GM18907 (cell line): Measurements from ENCODE around the gene MPDU1.
"Not testable (repeated sequence)": the region's sequence is repeated elsewhere in the genome, so short reads cannot be mapped to it uniquely, and the experiment has no call there.

Experiments
- ATAC-seq: cut with Tn5 transposase; IDR thresholded peaks from one replicate; pipeline ENCODE4 v1.9.1; 2021; ENCODE audit warnings: mild to moderate bottlenecking, moderate library complexity; ENCODE audit not compliant: unreplicated experiment

MPDU1 gene

DNA sequence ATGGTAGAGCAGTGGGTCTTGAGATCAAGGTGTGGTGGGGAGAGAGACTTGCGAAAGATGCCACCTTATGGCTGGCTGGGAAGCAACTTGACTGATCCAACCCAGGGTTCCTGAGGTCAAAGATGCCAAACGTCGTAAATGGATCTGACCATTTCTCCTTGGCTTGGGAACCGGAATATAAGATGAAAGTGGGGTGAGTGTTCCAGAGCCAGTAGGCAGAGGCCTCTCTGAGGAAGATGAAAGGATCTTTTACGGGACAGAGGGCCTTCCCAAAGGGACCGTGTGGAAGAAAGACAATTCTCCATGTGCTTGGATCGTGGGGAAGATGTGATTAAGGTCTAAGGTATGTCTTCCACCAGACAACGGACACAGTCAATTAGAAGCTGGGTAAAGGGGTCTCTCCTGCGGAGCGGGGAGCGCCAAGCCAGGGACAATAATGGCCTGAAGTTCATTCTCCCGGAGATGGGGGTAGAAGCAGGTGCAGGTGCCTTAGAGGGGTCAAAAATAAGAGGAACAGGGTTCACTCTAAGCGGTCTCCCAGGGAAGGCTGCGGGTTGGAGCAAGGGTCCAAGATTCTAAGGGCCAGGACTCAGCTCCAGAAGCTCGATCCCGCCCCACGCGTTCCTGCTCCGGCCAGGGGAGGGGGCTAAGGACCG lies 30.2 kb downstream of the MPDU1 start:
- no peak for ATAC-seq

DNA sequence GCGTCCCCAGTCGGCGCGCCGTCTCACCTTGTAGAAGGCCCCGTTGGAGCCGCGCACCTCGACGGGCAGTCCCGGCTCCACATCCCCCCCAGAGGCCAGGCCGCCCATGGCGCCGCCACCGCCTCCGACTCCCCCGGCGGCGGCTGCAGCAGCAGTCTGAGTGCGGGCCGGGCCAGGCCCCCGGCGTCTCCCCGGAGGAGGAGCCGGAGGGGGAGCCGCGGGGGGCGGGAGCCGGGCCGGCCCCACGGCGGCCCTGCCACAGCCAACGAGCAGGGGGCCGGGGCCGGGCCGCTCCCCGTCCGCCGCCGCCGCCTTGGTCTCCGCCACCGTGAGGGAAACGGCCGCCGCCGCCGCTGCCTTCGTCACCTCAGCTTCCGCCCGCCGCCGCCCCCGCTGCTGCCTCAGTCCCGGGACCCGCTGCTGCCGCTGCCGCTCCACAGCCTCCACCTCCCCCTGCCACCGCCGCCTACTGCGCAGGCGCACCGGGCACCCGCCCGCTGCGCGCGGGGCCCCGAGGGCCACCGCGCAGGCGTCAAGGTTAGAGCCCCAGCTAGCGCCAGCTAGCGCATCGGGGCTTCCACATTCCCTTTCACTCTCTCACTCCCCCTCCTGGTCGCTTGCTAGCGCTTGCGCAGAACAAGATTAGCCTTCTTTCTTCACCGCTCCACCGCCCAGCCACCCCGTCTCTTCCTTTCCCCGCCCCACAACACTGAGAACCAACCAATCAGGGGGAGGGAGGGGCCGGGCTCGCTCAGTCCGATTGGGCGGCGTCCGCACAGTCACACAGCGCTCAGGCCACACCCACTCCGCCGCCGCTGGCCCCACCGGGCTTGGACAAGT lies 31.0 kb downstream of the MPDU1 start, which contains the start of gene FXR2:
Gene FXR2, minus strand, starts transcription at position 473 of the 840 bp plus-strand sequence. Its CDS starts 365 bp downstream, at position 108.
- ATAC-seq = peak; percentile 85

DNA sequence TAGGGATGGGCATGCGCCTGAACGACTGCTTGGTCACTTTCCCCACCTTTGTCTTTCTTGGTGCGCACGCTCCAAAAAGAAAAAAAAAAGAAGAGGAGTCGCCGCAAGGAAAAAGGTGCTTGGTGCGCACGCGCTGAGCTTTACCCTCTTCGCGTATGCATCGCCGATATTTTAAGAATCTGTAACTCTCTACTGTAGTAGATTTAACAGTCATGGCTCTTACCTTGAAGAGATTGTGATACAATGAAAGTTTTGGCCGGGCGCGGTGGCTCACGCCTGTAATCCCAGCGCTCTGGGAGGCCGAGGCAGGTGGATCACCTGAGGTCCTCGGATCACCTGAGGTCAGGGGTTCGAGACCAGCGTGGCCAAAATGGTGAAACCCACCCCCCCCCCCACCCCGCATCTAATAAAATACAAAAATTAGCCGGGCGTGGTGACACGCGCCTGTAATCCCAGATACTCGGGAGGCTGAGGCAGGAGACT lies 31.7 kb downstream of the MPDU1 start:
- ATAC-seq = no peak

- no peak for ATAC-seq
Measured at GRCh38 chr17:7618608-7619007, 35.0 kb downstream of the MPDU1 start.

GRCh38 chr17:7620835-7621234 lies 37.2 kb downstream of the MPDU1 start:
- ATAC-seq = no peak

- no peak for ATAC-seq
Measured at GRCh38 chr17:7623661-7624060, 40.0 kb downstream of the MPDU1 start.

DNA sequence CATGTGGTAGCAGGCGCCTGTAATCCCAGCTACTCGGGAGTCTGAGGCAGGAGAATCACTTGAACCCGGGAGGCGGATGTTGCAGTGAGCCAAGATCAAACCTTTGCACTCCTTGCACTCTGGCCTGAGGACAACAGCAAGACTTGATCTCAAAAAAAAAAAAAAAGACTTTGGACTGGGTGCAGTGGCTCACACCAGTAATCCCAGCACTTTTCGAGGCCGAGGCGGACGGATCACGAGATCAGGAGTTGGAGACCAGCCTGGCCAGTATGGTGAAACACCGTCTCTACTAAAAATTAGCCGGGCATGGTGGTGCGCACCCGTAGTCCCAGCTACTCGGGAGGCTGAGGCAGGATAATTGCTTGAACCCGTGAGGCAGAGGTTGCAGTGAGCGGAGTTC lies 42.1 kb downstream of the MPDU1 start:
- not testable (repeated sequence) for ATAC-seq

DNA sequence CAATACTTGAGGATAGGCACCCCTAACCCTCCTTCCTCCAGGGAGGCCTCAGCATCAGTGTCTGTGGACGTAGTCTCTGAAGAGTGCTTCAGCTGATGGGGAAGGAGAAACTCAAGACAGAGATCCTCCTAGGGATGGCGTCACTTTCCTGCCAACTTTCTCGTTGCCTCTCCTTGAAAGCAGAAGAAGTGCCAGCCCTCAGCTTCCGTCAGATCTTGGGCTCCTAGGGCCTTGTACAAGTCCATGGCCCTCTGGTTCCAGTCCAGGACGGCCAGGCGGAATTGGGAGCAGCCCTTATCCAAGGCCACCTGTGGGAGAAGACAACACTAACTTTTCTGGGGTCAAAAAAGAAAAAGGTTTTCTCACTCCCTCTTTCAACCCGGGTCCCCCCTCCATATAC lies 42.7 kb downstream of the MPDU1 start:
- ATAC-seq = no peak

DNA sequence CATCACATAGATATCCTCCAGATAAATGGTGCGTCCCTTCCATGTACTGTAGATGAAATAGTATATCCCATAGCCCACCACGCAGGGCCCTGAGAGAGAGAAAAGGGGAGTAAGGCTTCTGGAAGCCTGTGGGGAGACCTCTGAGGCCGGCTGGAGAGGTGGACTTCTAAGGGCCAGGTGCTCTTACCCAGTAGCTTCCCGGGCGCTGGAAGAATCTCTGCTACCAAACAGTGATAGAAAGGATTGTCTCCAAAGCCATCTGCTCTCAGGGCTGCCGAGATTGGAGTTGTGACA lies 43.3 kb downstream of the MPDU1 start:
- no peak for ATAC-seq

- ATAC-seq = peak; percentile 82
Measured at GRCh38 chr17:7627250-7628121, 43.8 kb downstream of the MPDU1 start, which contains the start of gene SAT2. Gene SAT2, minus strand, starts transcription at chr17:7627821. Its CDS starts 186 bp downstream, at chr17:7627635.

- ATAC-seq = no peak
Measured at GRCh38 chr17:7629939-7630571, 46.4 kb downstream of the MPDU1 start, which contains the start of gene SHBG. Gene SHBG, plus strand, starts transcription at chr17:7630135. Its CDS starts 38 bp downstream, at chr17:7630173.

GRCh38 chr17:7631398-7632380 lies 48.0 kb downstream of the MPDU1 start:
- no peak for ATAC-seq

- ATAC-seq = no peak
Measured at GRCh38 chr17:7632492-7632894, 48.8 kb downstream of the MPDU1 start.

DNA sequence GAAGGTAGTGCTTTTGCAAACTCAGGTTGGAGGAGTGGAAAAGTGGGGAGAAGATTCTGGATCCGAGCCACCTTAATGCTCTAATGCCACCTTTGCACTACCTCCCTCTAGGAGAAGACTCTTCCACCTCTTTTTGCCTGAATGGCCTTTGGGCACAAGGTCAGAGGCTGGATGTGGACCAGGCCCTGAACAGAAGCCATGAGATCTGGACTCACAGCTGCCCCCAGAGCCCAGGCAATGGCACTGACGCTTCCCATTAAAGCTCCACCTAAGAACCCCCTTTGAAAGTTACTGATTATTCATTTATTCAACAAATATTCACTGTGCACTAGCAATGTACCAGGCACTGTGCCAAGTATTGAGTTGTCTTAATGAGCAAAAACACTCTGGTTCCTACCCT lies 49.4 kb downstream of the MPDU1 start:
- ATAC-seq = no peak

- ATAC-seq = no peak
Measured at GRCh38 chr17:7634384-7634783, 50.7 kb downstream of the MPDU1 start.

- ATAC-seq = no peak
Measured at GRCh38 chr17:7636163-7636562, 52.5 kb downstream of the MPDU1 start.
